GM18858 (cell line): ENCODE measurements around the gene SPOCK3.

Experiments
- ATAC-seq: cut with Tn5 transposase; IDR thresholded peaks from one replicate; pipeline ENCODE4 v1.9.1; 2021; ENCODE audit not compliant: unreplicated experiment

Gene SPOCK3

DNA sequence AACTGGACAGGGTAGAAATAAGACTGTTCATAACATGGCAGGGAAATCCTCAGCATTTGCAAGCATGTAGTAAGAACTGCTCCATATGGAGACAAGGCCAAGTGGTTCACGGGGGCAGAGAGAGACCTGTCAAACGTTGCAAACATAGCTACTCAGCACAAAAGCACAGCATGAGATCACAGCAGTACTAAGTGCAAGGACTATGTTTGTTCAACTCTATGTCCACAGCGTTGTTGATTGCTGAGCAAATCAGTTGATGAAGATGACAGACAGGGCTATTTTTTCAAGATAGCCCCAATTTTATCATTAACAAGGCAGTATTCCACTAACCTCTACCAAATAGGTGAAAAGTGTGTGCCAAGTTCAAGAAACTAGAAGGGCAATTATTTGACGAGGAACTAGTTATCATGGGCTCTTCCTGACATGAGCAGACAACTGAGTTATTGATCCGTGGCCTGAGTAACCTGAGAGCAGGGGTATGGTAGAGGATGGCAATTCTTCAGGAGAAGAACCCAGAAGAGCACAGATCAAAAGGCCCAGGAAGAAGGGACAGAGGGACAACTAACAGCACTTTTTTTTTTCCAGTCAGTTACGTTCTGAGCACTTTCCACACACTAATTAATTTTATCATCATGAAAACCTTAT lies 57.4 kb downstream of the SPOCK3 start:
- ATAC-seq, result no peak

DNA sequence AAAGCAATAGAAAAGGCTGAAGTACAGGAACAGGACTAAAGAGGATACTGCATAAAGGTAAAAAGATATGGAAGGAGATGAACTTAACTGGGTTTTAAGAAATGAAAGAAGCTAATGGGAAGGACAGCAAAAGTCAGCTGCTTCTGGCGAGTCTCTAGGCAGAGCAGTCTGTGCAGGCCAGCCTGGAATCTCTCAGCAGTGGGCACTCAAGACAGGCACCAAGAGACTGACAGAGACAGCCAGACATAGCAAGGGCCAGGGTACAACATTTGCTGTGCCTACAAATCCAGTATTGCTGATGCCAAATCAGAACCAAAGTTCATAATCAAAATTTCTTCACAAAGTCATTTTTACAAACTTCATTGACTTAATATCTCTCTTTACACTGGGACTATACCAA lies 62.4 kb downstream of the SPOCK3 start:
- no peak for ATAC-seq

DNA sequence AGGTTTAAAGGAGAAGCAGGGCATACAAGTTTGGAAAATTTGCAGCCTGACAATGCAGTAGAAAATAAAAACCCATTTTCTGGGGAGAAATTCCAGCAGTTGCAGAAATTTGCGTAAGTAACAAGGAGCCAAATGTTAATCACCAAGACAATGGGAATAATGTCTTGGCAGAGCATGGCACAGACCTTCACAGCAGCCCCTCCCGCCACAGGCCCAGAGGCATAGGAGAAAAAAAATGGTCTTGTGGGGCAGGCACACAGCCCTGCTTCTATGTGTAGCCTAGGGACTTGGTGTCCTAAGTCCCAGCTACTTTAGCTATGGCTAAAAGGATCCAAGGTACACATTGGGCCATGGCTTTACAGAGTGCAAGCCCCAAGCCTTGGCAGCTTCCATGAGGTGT lies 65.7 kb downstream of the SPOCK3 start:
- no peak for ATAC-seq

DNA sequence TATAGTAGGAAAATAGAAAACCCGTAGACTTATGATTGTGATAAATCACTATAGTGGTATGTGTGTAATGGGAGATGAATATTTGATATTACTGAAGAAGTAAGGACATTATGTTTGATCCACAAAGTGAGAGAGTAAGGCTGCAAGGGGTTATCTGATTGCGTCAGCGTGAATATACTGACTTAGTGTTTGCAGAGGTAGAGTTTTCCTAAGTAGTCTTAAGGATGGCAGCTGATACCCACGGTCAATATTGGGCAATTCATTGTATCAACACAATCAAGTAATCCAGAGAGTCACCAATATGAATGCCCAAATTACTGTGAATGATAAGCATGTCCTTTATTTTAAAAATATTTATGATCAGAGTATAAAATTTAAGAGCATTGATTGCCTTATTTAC lies 83.7 kb downstream of the SPOCK3 start:
- ATAC-seq, result no peak

DNA sequence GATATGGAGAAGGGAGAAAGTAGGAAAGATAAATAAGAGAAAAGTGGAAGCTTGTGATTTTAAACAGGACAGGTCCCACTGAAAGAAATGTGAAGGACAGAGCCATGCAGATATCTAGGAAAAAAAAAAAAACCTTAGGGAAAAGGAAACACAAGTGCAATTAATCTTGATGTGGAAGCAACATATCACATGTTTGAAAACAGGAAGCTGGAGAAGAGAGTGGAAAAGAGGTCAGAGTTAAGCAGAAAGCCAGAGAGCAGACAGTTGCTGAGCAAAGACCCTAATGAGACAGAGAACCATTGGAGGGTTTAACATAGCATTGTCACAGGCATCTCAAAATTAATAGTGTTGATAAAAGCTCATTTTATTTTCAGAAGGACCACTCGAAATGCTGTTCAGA lies 89.7 kb downstream of the SPOCK3 start:
- no peak for ATAC-seq

DNA sequence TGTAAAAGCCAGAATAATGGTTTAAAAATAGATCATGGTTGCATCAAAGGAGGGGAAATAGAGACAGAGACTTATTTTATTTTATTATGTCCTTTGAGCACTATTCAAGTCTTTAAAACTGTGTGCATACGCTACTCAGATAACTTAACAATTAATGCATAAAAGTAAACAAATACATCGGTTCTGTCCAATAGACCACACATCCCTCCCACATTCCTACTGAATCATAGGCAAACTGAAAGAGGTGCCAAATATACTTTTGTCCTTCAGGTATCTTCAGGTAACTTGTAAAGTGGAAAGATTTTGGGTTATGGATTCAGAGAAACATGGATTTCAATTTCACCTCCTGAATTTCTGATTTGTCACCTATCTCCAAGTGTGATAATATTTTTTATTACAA lies 91.3 kb downstream of the SPOCK3 start:
- no peak for ATAC-seq

DNA sequence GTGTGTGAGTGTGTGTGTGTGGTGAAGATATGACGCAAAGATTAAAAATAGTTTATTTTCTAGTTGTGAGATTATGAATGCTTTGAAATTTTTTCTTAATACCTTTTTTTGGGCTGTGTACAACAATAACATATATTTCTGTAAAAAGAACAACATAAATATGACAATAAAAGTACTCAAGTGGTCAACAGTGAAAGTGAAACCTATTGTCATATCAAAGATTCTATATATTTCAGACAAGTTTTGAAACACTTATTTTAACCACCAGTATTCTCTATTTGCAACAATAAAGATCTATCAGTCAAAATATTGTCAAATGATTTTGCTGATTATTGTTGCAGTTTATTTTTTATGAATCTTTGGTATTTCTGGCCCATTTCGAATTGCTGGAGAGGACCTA lies 98.0 kb downstream of the SPOCK3 start:
- ATAC-seq, result no peak

DNA sequence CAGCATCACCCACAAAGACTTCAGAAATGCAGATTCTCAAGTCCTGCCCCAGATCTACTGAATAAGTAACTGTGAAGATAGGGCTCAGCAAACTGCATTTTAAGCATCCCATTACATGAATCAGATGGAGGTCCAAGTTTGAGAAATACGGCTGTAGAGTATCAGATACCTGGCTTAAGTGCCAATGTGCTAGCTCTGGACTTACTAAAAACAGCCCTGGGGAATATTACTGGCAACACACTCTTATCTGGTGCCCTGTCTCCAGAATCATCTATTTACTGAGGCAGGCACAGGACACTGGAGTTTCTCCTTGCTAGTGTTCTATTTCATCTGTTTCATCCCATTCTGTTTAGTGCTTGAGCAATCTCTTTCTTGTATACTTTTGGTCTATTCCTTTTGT lies 105.1 kb downstream of the SPOCK3 start:
- ATAC-seq, result no peak

DNA sequence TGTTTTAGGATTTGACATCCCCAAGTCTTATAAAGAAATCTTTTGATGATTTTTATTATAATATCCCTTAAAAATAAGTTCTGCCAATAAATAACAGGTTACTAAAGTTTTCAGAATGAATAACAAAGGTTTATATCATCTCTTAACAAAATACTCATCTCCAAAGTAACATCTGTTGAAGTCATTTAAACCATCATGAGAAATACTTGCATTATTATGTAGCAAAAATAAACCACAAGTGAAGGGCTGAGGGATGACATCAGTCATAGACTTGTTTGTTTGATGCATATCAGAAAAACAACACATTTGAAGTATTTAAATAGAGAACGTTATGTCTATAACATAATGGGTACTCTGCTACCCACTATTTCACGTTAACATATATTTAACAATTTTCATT lies 114.9 kb downstream of the SPOCK3 start:
- no peak for ATAC-seq

DNA sequence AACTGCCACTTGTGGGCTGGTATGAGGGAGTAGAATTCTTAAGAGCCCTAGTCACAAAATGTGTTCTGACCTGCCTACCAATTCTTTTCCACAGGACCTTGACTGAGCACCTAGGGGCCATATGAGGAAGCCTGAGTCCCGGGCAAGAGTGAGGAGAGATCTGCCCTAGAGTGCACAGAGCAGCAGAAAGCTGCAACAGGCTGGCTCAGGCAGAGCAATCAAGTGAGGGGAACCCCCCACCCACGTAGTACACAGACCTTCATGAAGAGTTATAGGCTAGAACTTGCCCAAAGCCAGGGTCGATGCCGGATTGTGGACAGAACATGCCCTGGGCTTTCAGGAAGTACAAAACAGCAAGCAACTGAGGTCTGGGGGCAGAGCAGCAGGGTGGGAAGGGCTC lies 117.0 kb downstream of the SPOCK3 start:
- no peak for ATAC-seq

DNA sequence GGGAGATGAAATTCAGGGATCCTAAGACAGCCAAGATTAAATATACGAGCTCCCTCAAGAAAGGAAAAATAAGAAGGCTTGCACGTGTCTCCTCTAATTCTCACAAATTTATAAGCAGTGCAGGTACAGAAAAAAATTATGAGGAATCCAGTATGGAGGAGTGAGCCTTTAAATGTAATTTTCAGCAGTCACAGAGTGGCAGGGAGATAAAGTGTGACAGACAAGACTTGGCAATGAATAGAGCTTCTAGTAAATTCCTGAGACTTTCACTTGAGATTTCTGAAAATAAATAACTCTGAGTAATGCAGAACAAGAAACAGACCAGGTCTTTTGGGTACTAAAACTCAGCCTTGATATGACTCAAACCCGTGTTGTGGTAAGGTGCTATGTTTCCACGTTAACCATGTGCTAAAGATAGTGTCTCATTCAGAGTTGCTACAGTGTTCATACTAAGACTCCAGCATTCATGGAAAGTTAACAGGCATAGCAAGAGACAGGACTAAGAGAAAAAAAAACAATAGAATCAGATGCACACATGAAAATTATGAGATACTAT lies 119.8 kb downstream of the SPOCK3 start:
- peak; percentile 57 for ATAC-seq

DNA sequence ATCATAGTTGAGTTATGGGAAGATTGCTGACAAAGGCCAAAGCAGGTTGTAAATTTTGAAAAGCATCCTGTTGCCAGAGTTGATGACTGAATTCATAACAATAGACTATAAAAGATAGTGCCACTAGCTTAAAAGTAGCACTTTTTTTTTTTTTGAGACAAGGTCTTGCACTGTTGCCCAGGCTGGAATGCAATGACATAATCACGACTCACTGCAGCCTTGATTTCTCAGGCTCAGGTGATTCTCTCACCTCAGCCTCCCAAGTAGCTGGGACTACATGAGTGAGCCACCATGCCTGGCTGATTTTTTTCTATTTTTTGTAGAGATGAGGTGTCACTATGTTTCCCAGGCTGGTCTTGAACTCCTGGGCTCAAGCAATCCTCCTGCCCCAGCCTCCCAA lies 122.7 kb downstream of the SPOCK3 start:
- ATAC-seq, result no peak

DNA sequence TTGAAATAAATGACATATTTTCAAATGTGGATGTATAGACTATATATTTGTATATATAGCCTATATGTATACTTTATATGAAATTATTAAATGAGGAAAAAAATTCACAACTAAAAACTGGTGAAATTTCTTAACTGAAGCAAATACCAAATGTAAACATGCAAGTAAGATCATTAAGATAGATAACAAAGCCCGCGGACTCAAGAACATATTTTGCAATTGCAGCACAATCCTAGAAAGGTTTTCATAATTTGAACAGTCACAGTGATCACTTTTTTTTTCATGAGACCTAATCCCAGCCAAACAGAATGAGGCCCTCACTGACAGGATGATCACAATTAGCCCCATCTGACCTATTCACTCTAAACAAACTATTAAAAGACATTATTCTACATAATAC lies 123.2 kb downstream of the SPOCK3 start:
- ATAC-seq, result no peak

DNA sequence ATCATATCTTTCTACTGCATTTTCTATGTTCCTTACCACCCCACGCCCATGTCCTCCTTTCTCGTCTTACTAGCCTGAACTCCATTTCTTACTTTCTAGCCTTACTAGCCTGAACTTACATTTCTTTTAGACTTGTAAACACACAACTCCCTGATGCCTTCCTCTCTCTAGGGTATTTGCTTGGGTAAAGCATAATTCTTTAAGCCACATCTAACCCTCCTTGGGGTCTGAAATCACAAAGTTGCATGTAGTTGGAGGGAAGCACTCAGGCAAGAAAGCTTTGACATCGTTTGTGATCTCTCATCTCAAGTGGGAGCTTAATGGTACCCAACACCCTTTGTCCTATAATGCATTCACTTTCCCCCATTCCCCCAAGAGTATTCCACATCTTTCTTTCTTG lies 124.4 kb downstream of the SPOCK3 start:
- ATAC-seq, result no peak

DNA sequence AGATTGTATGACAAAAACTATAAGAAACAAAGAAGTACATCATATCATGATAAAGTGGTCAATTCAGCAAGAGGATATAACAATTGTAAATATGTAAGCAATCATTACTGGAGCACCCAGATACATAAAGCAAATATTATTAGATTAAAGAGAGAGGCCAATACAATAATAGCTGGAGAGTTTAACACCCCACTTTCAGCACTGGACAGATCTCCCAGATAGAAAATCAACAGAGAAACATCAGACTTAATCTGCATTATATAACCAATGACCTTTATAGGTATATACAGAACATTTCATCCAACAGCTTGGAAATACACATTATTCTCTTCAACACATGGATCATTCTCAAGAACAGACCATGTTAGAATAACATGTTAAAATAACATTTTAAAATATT lies 128.4 kb downstream of the SPOCK3 start:
- ATAC-seq, result no peak

DNA sequence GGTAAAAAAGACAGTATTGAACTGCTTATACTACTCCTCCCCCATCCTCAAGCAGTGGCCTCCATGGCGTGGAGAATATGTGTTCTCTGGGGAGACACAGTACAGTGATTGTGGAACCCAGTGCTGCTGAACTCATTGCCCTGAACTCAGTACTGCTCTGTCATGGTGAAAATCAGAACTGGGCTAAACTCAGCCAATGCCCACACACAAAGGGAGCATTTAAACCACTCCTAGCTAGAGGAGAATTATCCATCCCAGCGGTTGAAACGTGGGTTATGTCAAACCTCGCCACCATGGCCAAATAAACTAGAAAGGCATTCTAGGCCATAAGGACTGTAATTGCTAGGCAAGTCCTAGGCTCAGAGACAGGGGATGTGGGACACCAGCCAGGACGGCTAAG lies 131.8 kb downstream of the SPOCK3 start:
- no peak for ATAC-seq

DNA sequence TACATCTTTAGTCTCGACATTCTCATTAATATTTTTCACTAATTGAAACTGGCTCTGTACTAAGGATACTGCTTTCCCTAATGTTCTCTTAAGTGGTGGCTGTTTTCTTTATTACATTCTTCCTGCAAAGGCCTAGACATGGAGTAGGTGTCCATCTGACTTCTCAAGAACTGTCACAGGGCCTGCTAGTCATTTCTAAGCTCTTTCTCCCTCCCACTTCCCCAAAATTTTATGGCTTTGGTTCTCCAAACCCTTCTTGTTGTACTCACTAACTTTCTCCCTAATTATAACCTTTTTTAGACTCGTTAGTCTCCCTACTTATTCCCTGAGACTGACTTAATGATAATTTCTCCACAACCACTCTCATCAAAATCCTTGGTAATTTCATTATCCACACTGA lies 133.3 kb downstream of the SPOCK3 start:
- no peak for ATAC-seq

DNA sequence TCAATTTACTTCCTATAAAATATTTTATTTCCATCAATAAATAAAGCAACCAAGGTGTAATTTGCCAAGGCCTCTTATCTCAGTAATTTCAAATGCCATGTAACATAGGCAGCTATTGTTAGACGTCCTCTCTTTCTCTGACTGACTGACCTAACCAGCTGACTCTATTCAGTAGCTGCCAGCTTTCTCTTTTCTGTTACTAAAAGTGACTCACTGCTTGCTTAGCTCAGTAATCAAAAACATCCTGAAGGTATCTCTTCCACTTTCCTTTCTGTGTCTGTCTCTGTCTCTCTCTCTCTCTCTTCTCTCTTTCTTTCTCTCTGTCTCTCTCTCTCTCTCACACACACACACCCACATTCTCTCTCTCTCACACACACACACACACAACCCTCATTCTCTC lies 134.2 kb downstream of the SPOCK3 start:
- peak; percentile 87 for ATAC-seq

DNA sequence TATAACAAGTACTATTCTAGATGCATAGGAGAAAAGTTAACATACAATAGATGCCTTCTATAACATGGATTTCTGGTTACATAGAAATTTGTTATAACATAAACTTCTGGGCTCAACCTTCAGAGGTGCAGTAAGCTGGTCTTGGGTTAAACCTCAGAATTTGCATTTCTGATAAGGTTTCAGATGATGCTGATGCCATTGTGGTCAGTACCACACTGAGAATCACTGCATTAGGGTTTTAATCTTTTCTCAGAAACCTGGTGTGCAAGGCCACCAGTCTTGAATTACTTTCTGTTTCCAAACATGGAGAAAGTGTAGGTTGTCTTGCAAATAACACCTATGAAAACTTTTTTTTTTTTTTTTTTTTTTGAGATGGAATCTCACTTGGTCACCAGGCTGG lies 146.2 kb downstream of the SPOCK3 start:
- ATAC-seq, result peak; percentile 85

DNA sequence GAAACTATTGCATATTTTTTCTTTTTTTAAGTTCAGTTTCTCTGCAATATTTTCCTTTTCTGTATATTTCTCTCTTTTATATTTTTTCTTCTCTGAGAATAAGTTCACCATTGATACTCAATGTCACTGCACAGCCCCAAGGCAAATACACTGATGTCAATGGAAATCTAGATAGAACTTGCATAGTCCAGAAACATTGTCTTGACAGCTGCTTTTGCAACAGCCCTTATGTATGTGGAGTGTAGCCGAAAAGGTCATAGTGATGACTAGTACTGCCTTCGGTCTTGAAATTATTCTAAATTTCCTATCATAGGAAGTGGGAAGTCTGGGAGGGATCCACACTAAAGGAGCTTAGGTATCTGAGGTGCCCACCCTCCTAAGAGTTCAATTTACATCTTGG lies 150.0 kb downstream of the SPOCK3 start:
- no peak for ATAC-seq

DNA sequence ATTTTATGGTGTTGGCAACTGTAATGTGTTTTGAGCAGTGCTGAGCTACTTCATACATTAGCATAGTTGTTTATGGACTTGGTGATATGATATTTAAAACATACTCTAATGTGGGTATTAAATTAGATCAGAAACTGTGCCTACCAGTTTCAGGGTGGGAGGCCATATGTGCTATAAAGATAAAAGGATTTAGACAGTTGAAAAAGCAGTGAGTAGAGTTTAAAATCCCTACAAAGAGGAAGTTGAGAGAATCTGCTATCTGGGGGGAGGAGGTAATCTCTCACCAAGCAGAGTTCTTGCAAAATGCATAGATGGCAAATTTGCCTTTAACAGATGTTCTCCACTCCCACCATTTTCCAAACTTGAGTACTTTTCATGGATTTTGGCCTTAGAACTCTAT lies 154.5 kb downstream of the SPOCK3 start:
- ATAC-seq, result no peak

DNA sequence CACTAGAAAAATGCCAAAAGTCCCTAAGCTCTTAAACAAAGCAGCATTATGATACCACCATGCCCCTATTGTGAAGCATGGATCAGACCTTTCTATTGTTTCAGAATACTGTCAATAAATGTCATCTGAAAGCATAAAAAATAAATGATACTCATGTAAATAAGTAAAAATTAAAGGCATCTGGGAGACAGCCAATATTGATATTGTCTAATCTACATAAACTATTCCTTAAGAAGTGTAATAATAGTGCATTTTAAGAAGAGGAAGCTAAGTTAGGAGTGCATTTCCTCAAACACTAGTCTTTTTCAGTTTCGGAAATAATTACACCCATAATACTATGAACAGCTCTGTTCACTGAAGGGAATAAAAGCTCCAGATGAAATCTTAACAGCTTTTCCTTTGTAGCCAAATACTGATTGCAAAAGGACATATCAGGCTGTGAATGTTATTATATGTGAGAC lies 181.6 kb downstream of the SPOCK3 start:
- no peak for ATAC-seq

DNA sequence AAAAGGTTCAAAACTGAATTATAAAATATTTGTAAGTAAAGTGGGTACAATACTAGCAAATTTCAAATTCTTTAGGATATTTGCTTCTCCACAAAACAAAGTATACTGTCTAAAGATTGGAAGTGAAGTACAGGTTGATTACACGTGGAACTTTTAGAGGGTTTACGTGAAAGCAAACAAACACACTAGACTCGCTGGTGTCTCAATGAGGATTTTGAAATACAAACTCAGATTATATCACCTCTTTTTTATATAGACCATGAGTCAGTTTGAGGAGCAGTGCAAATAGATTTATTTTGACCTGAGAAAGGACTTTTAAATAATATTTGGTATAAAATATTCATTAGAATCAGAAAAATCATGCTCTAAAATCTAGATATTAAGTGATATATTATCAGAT lies 185.0 kb downstream of the SPOCK3 start:
- no peak for ATAC-seq
